Transverse colon (tissue), 3 donors: Measurements from ENCODE around the gene CWC15.

ENCODE experiments used
- CTCF ChIP-seq, 5 experiments: fragments of 200-600 bp in 3 of 5; fragments of 450-650 bp in 2 of 5; sonication (generic) in 3 of 5; IDR thresholded peaks; 1 replicate in 2 of 5; 2 replicates in 3 of 5; pipeline ENCODE4 v1.5.1; 2016 to 2017; ENCODE audit warnings: antibody characterized with exemption in 5 of 5, inconsistent platforms in 3 of 5, mild to moderate bottlenecking in 2 of 5, moderate library complexity in 1 of 5
- EP300 ChIP-seq: sonication (generic); formaldehyde crosslinking; IDR thresholded peaks from one replicate; pipeline ENCODE4 v1.6.1; 2017; ENCODE audit warnings: antibody characterized with exemption, low read depth

DNA sequence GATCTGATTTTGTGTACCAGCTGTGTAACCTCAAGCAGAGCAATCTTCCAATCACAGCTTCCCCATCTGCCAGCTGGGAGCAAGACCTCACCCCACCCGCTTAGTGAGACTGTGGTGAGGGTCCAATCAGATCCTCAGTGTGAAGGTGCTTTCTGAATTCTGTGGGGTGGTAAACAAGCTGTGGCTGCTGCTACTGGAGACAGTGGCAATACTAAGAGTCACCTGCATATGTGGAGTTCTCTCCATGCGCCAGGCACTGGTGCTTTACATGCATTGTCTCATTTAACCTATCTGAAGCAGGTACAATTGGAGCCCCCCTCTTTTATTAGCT is 50.4 kb downstream of the CWC15 start:
- TF ChIP-seq EP300 (no peak), CTCF (IDR thresholded peaks at IDR 0.05) (no peak)
